MM.1S (cell line): ENCODE measurements around the gene UNC13A.

Source experiments
- CTCF ChIP-seq: fragments of 300-600 bp; sonication (generic); IDR thresholded peaks from 2 replicates; pipeline ENCODE4 v1.5.1; 2016; ENCODE audit warnings: antibody characterized with exemption, low read length, mixed read lengths
- EZH2 ChIP-seq: fragments of 300-600 bp; sonication (generic); optimal IDR thresholded peaks from 2 replicates; pipeline ENCODE3; 2017; ENCODE audit warnings: low read depth, mild to moderate bottlenecking, antibody characterized with exemption, low read length, mixed read lengths
- EZH2phosphoT487 ChIP-seq: fragments of 300-600 bp; sonication (generic); IDR thresholded peaks from 2 replicates; pipeline ENCODE4 v1.6.1; 2018; ENCODE audit warnings: antibody characterized with exemption, low read length

- TF ChIP-seq CTCF, result no peak
- no peak for TF ChIP-seq EZH2
- TF ChIP-seq EZH2phosphoT487, result no peak
These were observed 85.2 kb downstream of the UNC13A start for GRCh38 chr19:17602872-17603510.
